K562 (cell line): ENCODE data around the gene LCLAT1. TPM values are rescaled to one million over a fixed set of nuclear protein-coding genes. Genes with fewer than 3 reads are reported as not detected.

ENCODE experiments used
- ATAC-seq: fragments of 200-7000 bp; cut with Tn5 transposase; 3 replicates; pipeline ENCODE4 v1.9.1; 2020; ENCODE audit warnings: moderate library complexity
- BruUV-seq: library from RNA; stranded (reverse); fragments of 400-500 nt; replicated peaks from 2 replicates; lab custom pipeline; 2021; lab: Mats Ljungman, UMichigan
- CTCF ChIA-PET: fragments of 300-600 bp; formaldehyde crosslinking; extraction: SDS; loops from one replicate; lab custom pipeline; 2021; ENCODE audit warnings: low intra/inter-chr PET ratio; lab: Yijun Ruan, JAX
- POLR2A ChIA-PET: fragments of 300-600, 350-650 bp; sonication (Branson Sonifier 250); formaldehyde crosslinking; extraction: SDS; loops from one replicate; lab custom pipeline; 2021; ENCODE audit warnings: antibody characterized with exemption, inconsistent platforms; lab: Yijun Ruan, JAX
- DNase-seq, 4 experiments: peaks; one replicate each; pipeline versions ENCODE4 v3.0.0 to v3.0.0-alpha.2; 2011 to 2018; ENCODE audit warnings: low spot score in 3 of 4, mixed read lengths in 3 of 4; ENCODE audit errors: extremely low read depth in 1 of 4
- FAIRE-seq: peaks from 2 replicates; lab custom pipeline; 2011; peaks lifted over from hg19 to GRCh38; lab: Jason Lieb, UNC
- H2AFZ ChIP-seq: 2 replicates; pipeline ENCODE4 v1.6.0; 2011; ENCODE audit warnings: low read depth, low read length, control low read depth, inconsistent platforms
- H3K27ac ChIP-seq: fragments of 200-600 bp; 3 replicates; pipeline ENCODE4 v1.8.0; 2011; ENCODE audit warnings: low read depth, mild to moderate bottlenecking, control low read depth, inconsistent platforms, low read length, moderate library complexity, mixed read lengths; ENCODE audit errors: extremely low read depth
- H3K27me3 ChIP-seq, 2 experiments: fragments of 300-600 bp in 1 of 2; 2 replicates in 1 of 2; 3 replicates in 1 of 2; pipeline versions ENCODE4 v1.6.0 to v1.8.0; 2011; ENCODE audit warnings: inconsistent platforms in 2 of 2, low read length in 2 of 2, mild to moderate bottlenecking in 1 of 2, mixed read lengths in 1 of 2, moderate library complexity in 1 of 2; ENCODE audit not compliant: control insufficient read depth in 2 of 2, insufficient read depth in 2 of 2
- H3K36me3 ChIP-seq: fragments of 300-600 bp; 3 replicates; pipeline ENCODE4 v1.8.0; 2011; ENCODE audit warnings: mild to moderate bottlenecking, low read length, inconsistent platforms; ENCODE audit not compliant: control insufficient read depth, insufficient read depth
- H3K4me1 ChIP-seq, 2 experiments: fragments of 200-600 bp in 1 of 2; replicated peaks in 1 of 2; 2 replicates in 1 of 2; 3 replicates in 1 of 2; pipeline versions ENCODE4 v1.5.1 to v1.8.0; 2011; ENCODE audit warnings: inconsistent platforms in 2 of 2, low read length in 2 of 2, mild to moderate bottlenecking in 1 of 2, mixed read lengths in 1 of 2, moderate library complexity in 1 of 2; ENCODE audit not compliant: control insufficient read depth in 2 of 2, insufficient read depth in 2 of 2
- H3K4me2 ChIP-seq: 2 replicates; pipeline ENCODE4 v1.6.1; 2011; ENCODE audit warnings: low read length, control low read depth, inconsistent platforms, mixed read lengths; ENCODE audit not compliant: insufficient read depth
- H3K4me3 ChIP-seq: fragments of 200-600 bp; sonication (generic), shearing (Covaris generic); 2 replicates; pipeline ENCODE4 v1.5.1; 2016; ENCODE audit warnings: control low read depth, inconsistent platforms
- H3K79me2 ChIP-seq: fragments of 200-600 bp; 3 replicates; pipeline ENCODE4 v1.8.0; 2011; ENCODE audit warnings: low read length, inconsistent platforms; ENCODE audit not compliant: control insufficient read depth, insufficient read depth
- H3K9ac ChIP-seq, 2 experiments: 2 replicates each; pipeline versions ENCODE4 v1.6.0 to v1.6.1; 2011; ENCODE audit warnings: low read depth in 2 of 2, low read length in 2 of 2, control low read depth in 1 of 2, inconsistent platforms in 1 of 2, mild to moderate bottlenecking in 1 of 2, mixed read lengths in 1 of 2; ENCODE audit not compliant: insufficient read depth in 1 of 2
- H3K9me1 ChIP-seq: one replicate; pipeline ENCODE4 v1.6.0; 2011; ENCODE audit warnings: inconsistent platforms, mild to moderate bottlenecking, low read length, moderate library complexity; ENCODE audit not compliant: control insufficient read depth, insufficient read depth
- H3K9me3 ChIP-seq: replicated peaks from 2 replicates; pipeline ENCODE4 v1.5.1; 2011; ENCODE audit warnings: low read depth, low read length, inconsistent platforms; ENCODE audit not compliant: control insufficient read depth, insufficient read depth
- H4K20me1 ChIP-seq: replicated peaks from 2 replicates; pipeline ENCODE4 v1.6.1; 2011; ENCODE audit warnings: low read length, inconsistent platforms, mixed read lengths; ENCODE audit not compliant: control insufficient read depth, insufficient read depth
- ATF3 ChIP-seq, 2 experiments: fragments of 450-650 bp in 1 of 2; sonication (generic) in 1 of 2; formaldehyde crosslinking in 1 of 2; IDR thresholded peaks in 1 of 2; conservative IDR thresholded peaks in 1 of 2; 2 replicates each; pipeline versions ENCODE4 v1.6.1 to v1.8.1; 2016 to 2023; ENCODE audit warnings: mild to moderate bottlenecking in 2 of 2, moderate library complexity in 2 of 2, inconsistent platforms in 1 of 2, missing genetic modification reagents in 1 of 2
- FOS ChIP-seq: IDR thresholded peaks from 3 replicates; pipeline ENCODE4 v1.6.1; 2011; ENCODE audit not compliant: insufficient read length; ENCODE audit errors: extremely low read depth
- SNRNP70 ChIP-seq: fragments of 200-400 bp; formaldehyde crosslinking; optimal IDR thresholded peaks from 2 replicates; pipeline ENCODE3; 2017; ENCODE audit warnings: low read depth, low read length
- ZKSCAN3 ChIP-seq: fragments of 250-450 bp; sonication (Bioruptor Pico); IDR thresholded peaks from 2 replicates; pipeline ENCODE4 v1.4.0; 2020
- ZNF24 ChIP-seq: fragments of 450-650 bp; IDR thresholded peaks from 2 replicates; pipeline ENCODE4 v1.6.1; 2016
- ZNF696 ChIP-seq: fragments of 250-450 bp; sonication (Bioruptor Pico); conservative IDR thresholded peaks from 2 replicates; pipeline ENCODE4 v1.4.0; 2020; ENCODE audit warnings: mild to moderate bottlenecking, moderate library complexity
- WGBS: fragments of 100-300 bp; shearing (Covaris generic); methylation state at CpG from one replicate; pipeline ENCODE4 v1.1.6; 2016; ENCODE audit warnings: low coverage, mixed read lengths; ENCODE audit not compliant: insufficient coverage; ENCODE audit errors: missing lambda C conversion rate; 5-methylcytosine and 5-hydroxymethylcytosine counted together
- in situ Hi-C: fragments of 300-500 bp; cut with MboI; formaldehyde crosslinking; loops from 4 replicates; pipeline ENCODE4 v1.15.0; 2018; ENCODE audit warnings: inconsistent platforms, mixed read lengths
- intact Hi-C: fragments of 100-400 bp; cut with micrococcal nuclease; formaldehyde crosslinking; loops from 2 replicates; pipeline ENCODE4 v1.14.2; 2022
- polyA plus RNA-seq, 8 experiments: library from polyadenylated mRNA; depleted of rRNA in 4 of 8; stranded (reverse) in 5 of 8; unstranded in 3 of 8; fragments of >200 nt; fragmentation: Nextera tagmentation in 2 of 8; fragmentation: Illumina TruSeq in 1 of 8; extraction: Ambion mirVana in 2 of 8; extraction: Trizol in 1 of 8; gene quantifications; 2 replicates each; pipeline versions ENCODE4 v1.2.1 to v1.2.3, GENCODE V29; 2011 to 2014; ENCODE audit warnings: inconsistent platforms in 1 of 8, missing spikeins in 1 of 8
- total RNA-seq, 7 experiments: library from RNA; depleted of rRNA in 6 of 7; stranded (reverse); fragments of >200 nt in 6 of 7; fragmentation: Illumina TruSeq in 2 of 7; extraction: Trizol in 2 of 7; gene quantifications; 2 replicates each; pipeline versions ENCODE4 v1.2.1 to v1.2.3, GENCODE V29; 2011 to 2021; ENCODE audit warnings: low replicate concordance in 1 of 7
- TF ChIP-seq, protein P1 (sequence below): fragments of 450-650 bp; IDR thresholded peaks from 2 replicates; pipeline ENCODE4 v1.6.1; 2018; ENCODE audit not compliant: partially characterized antibody

The LCLAT1 gene
- total and polyA plus RNA-seq, 9 of the 15 experiments (the other 6 are each of a cell fraction or from before 2014, with no cell fraction given), result 8.9 to 63.3 (median 25.4) TPM

- H2AFZ ChIP-seq, result no peak overlapping the region
- FAIRE-seq (no peak), DNase-seq (no peak), ATAC-seq (no peak)
- no peak overlapping the region for H3K9ac ChIP-seq
- TF ChIP-seq ZNF696, result no peak
- TF ChIP-seq ZNF24, result no peak
- no peak overlapping the region for H3K27ac ChIP-seq
- intact Hi-C loops (no loop called here), in situ Hi-C loops (no loop called here)
- H3K9me3 ChIP-seq, result no peaks in the 10 kb centered on the region
- no peaks in the 10 kb centered on the region for H3K36me3 ChIP-seq
- ChIA-PET POLR2A (no interaction called here), CTCF (no interaction called here)
- H3K79me2 ChIP-seq, result no peaks in the 10 kb centered on the region
- WGBS, result 40% methylated on average over 1 of the region's 1 CpG
- H3K4me1 ChIP-seq, result no peaks in the 10 kb centered on the region; a peak in 1 of 5 replicates
- no peaks in the 10 kb centered on the region for H3K27me3 ChIP-seq
- H3K4me3 ChIP-seq, result no peak overlapping the region
- no peak overlapping the region for H3K4me2 ChIP-seq
- H4K20me1 ChIP-seq, result no peaks in the 10 kb centered on the region
- H3K9me1 ChIP-seq, result no peaks in the 10 kb centered on the region
- no TSS peak for BruUV-seq
Observed at GRCh38 chr2:30615926-30616325, 168.9 kb downstream of the LCLAT1 start.

GRCh38 chr2:30620102-30620501 lies 173.1 kb downstream of the LCLAT1 start:
- H3K27ac ChIP-seq, result no peak overlapping the region
- no TSS peak for BruUV-seq
- no peak for ATAC-seq
- TF ChIP-seq SNRNP70 (no peak), ZKSCAN3 (CRISPR knock-in tag) (no peak), FOS (no peak), ATF3 (IDR thresholded peaks at IDR 0.05) (no peak), ATF3 (CRISPR knock-in tag; conservative IDR thresholded peaks at IDR 0.05) (no peak)
- TF ChIP-seq, protein P1, sequence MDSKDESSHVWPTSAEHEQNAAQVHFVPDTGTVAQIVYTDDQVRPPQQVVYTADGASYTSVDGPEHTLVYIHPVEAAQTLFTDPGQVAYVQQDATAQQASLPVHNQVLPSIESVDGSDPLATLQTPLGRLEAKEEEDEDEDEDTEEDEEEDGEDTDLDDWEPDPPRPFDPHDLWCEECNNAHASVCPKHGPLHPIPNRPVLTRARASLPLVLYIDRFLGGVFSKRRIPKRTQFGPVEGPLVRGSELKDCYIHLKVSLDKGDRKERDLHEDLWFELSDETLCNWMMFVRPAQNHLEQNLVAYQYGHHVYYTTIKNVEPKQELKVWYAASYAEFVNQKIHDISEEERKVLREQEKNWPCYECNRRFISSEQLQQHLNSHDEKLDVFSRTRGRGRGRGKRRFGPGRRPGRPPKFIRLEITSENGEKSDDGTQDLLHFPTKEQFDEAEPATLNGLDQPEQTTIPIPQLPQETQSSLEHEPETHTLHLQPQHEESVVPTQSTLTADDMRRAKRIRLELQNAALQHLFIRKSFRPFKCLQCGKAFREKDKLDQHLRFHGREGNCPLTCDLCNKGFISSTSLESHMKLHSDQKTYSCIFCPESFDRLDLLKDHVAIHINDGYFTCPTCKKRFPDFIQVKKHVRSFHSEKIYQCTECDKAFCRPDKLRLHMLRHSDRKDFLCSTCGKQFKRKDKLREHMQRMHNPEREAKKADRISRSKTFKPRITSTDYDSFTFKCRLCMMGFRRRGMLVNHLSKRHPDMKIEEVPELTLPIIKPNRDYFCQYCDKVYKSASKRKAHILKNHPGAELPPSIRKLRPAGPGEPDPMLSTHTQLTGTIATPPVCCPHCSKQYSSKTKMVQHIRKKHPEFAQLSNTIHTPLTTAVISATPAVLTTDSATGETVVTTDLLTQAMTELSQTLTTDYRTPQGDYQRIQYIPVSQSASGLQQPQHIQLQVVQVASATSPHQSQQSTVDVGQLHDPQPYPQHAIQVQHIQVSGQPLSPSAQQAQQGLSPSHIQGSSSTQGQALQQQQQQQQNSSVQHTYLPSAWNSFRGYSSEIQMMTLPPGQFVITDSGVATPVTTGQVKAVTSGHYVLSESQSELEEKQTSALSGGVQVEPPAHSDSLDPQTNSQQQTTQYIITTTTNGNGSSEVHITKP, result no peak

More at GRCh38 chr2:30620102-30620501, 173.1 kb downstream of the LCLAT1 start:
- no peak for FAIRE-seq
- Histone ChIP-seq H3K27me3 (no peaks in the 10 kb centered on the region), H3K9me1 (no peaks in the 10 kb centered on the region), H3K4me2 (no peak overlapping the region), H4K20me1 (no peaks in the 10 kb centered on the region), H3K4me1 (no peaks in the 10 kb centered on the region; a peak in 1 of 5 replicates), H3K9ac (no peak overlapping the region), H3K9me3 (no peaks in the 10 kb centered on the region), H3K36me3 (peaks cover 3% of the 10 kb centered on the region; the same call in 1 of the 3 replicates), H3K4me3 (no peak overlapping the region), H3K79me2 (no peaks in the 10 kb centered on the region), H2AFZ (no peak overlapping the region)
- no peak for DNase-seq
- WGBS, result 100% methylated on average over 1 of the region's 1 CpG
- ChIA-PET CTCF (no interaction called here), POLR2A (interaction anchor here (1.4 kb wide), 1 partner anchor 173 kb away, joined by 3 read pairs; no protein-coding TSS in a partner anchor)
- intact Hi-C loops (no loop called here), in situ Hi-C loops (no loop called here)
